ENCODE results near the gene NPC1. TPM values are rescaled to one million over a fixed set of nuclear protein-coding genes. Genes with fewer than 3 reads are reported as not detected.

NPC1 gene
- 24.3 and 31.8 TPM in 2 replicates for total RNA-seq (2014; rRNA removed; shearing (Covaris generic))

- in situ Hi-C loops (cut with HindIII; ENCODE audit: low sequenced_read_pairs) = no loop called here
- peak; percentile 85 for DNase-seq (ENCODE audit: low spot score)
Observed at GRCh38 chr18:23586249-23587196, at the start of gene NPC1. Gene NPC1 (minus strand): TSS chr18:23586506. CDS start chr18:23586343, 163 bp downstream.

GRCh38 chr18:23636071-23636399, 49.7 kb upstream of the NPC1 start:
- DNase-seq (ENCODE audit: low spot score) = no peak
- in situ Hi-C loops (cut with HindIII; ENCODE audit: low sequenced_read_pairs) = no loop called here

GRCh38 chr18:23635283-23636070, 49.2 kb upstream of the NPC1 start:
- DNase-seq (ENCODE audit: low spot score) = no peak
- in situ Hi-C loops (cut with HindIII; ENCODE audit: low sequenced_read_pairs) = no loop called here

- in situ Hi-C loops (cut with HindIII; ENCODE audit: low sequenced_read_pairs) = no loop called here
Observed at GRCh38 chr18:23634692-23635091, 48.4 kb upstream of the NPC1 start.

GRCh38 chr18:23632615-23633014, 46.3 kb upstream of the NPC1 start:
- in situ Hi-C loops (cut with HindIII; ENCODE audit: low sequenced_read_pairs) = no loop called here
- DNase-seq (ENCODE audit: low spot score) = no peak

More at GRCh38 chr18:23634692-23635091, 48.4 kb upstream of the NPC1 start:
- DNase-seq (ENCODE audit: low spot score) = no peak

- in situ Hi-C loops (cut with HindIII; ENCODE audit: low sequenced_read_pairs) = no loop called here
- DNase-seq (ENCODE audit: low spot score) = peak; percentile 8
Observed at GRCh38 chr18:23631746-23632145, 45.4 kb upstream of the NPC1 start.

- in situ Hi-C loops (cut with HindIII; ENCODE audit: low sequenced_read_pairs) = no loop called here
- no peak for DNase-seq (ENCODE audit: low spot score)
Observed at GRCh38 chr18:23631312-23631711, 45.0 kb upstream of the NPC1 start.

- no peak for DNase-seq (ENCODE audit: low spot score)
- in situ Hi-C loops (cut with HindIII; ENCODE audit: low sequenced_read_pairs) = no loop called here
Observed at GRCh38 chr18:23629444-23629946, 43.2 kb upstream of the NPC1 start.

- in situ Hi-C loops (cut with HindIII; ENCODE audit: low sequenced_read_pairs) = no loop called here
Observed at GRCh38 chr18:23627970-23628369, 41.7 kb upstream of the NPC1 start.

GRCh38 chr18:23627321-23627720, 41.0 kb upstream of the NPC1 start:
- in situ Hi-C loops (cut with HindIII; ENCODE audit: low sequenced_read_pairs) = no loop called here
- DNase-seq (ENCODE audit: low spot score) = no peak

More at GRCh38 chr18:23627970-23628369, 41.7 kb upstream of the NPC1 start:
- no peak for DNase-seq (ENCODE audit: low spot score)

- no peak for DNase-seq (ENCODE audit: low spot score)
- in situ Hi-C loops (cut with HindIII; ENCODE audit: low sequenced_read_pairs) = no loop called here
Observed at GRCh38 chr18:23626451-23627279, 40.4 kb upstream of the NPC1 start.

- no peak for DNase-seq (ENCODE audit: low spot score)
- in situ Hi-C loops (cut with HindIII; ENCODE audit: low sequenced_read_pairs) = no loop called here
Observed at GRCh38 chr18:23623040-23623439, 36.7 kb upstream of the NPC1 start.

- in situ Hi-C loops (cut with HindIII; ENCODE audit: low sequenced_read_pairs) = no loop called here
Observed at GRCh38 chr18:23619388-23619881, 33.1 kb upstream of the NPC1 start.

GRCh38 chr18:23618862-23619387, 32.6 kb upstream of the NPC1 start:
- no peak for DNase-seq (ENCODE audit: low spot score)
- in situ Hi-C loops (cut with HindIII; ENCODE audit: low sequenced_read_pairs) = no loop called here

More at GRCh38 chr18:23619388-23619881, 33.1 kb upstream of the NPC1 start:
- no peak for DNase-seq (ENCODE audit: low spot score)

GRCh38 chr18:23617412-23618014, 31.2 kb upstream of the NPC1 start:
- no peak for DNase-seq (ENCODE audit: low spot score)
- in situ Hi-C loops (cut with HindIII; ENCODE audit: low sequenced_read_pairs) = no loop called here

GRCh38 chr18:23616258-23616657, 30.0 kb upstream of the NPC1 start:
- in situ Hi-C loops (cut with HindIII; ENCODE audit: low sequenced_read_pairs) = no loop called here
- DNase-seq (ENCODE audit: low spot score) = no peak

GRCh38 chr18:23614891-23615290, 28.6 kb upstream of the NPC1 start:
- in situ Hi-C loops (cut with HindIII; ENCODE audit: low sequenced_read_pairs) = no loop called here
- no peak for DNase-seq (ENCODE audit: low spot score)

GRCh38 chr18:23614413-23614812, 28.1 kb upstream of the NPC1 start:
- DNase-seq (ENCODE audit: low spot score) = no peak
- in situ Hi-C loops (cut with HindIII; ENCODE audit: low sequenced_read_pairs) = no loop called here

Data from G401 (cell line).